SK-N-SH (cell line): ENCODE data around the gene MAST2. TPM values are rescaled to one million over a fixed set of nuclear protein-coding genes. Genes with fewer than 3 reads are reported as not detected.

ENCODE experiments used
- CTCF ChIA-PET: fragments of 300-600, 350-600 bp; formaldehyde crosslinking; extraction: SDS; loops from one replicate; lab custom pipeline; 2021; lab: Yijun Ruan, JAX
- POLR2A ChIA-PET: fragments of 350-600 bp; sonication (Branson Sonifier 250); formaldehyde crosslinking; extraction: SDS; loops from one replicate; lab custom pipeline; 2020; ENCODE audit warnings: antibody characterized with exemption, inconsistent platforms; lab: Yijun Ruan, JAX
- DNase-seq: peaks from one replicate; pipeline ENCODE4 v3.0.0; 2012
- H2AFZ ChIP-seq: fragments of 200-600 bp; sonication (generic); 2 replicates; pipeline ENCODE4 v1.8.1; 2016; ENCODE audit warnings: antibody characterized with exemption, mild to moderate bottlenecking, low read depth
- H3F3A ChIP-seq: fragments of 200-600 bp; sonication (generic); replicated peaks from 2 replicates; pipeline ENCODE3; 2016; ENCODE audit warnings: antibody characterized with exemption, mild to moderate bottlenecking; ENCODE audit not compliant: insufficient read depth
- H3K27ac ChIP-seq, 2 experiments: fragments of 200-500 bp in 1 of 2; fragments of 200-600 bp in 1 of 2; sonication (Bioruptor generic) in 1 of 2; sonication (generic), shearing (Covaris generic) in 1 of 2; 2 replicates each; pipeline versions ENCODE4 v1.5.1 to v1.6.1; 2014 to 2016; ENCODE audit warnings: low read depth in 2 of 2, inconsistent platforms in 1 of 2, low read length in 1 of 2, mild to moderate bottlenecking in 1 of 2, mixed read lengths in 1 of 2
- H3K27me3 ChIP-seq: fragments of 200-600 bp; sonication (generic), shearing (Covaris generic); 2 replicates; pipeline ENCODE4 v1.6.1; 2016; ENCODE audit warnings: mixed run types; ENCODE audit not compliant: insufficient read depth
- H3K36me3 ChIP-seq, 2 experiments: fragments of 200-500 bp in 1 of 2; fragments of 200-600 bp in 1 of 2; sonication (Bioruptor generic) in 1 of 2; sonication (generic) in 1 of 2; replicated peaks in 1 of 2; 2 replicates each; pipeline versions ENCODE3 to v1.5.1; 2014 to 2016; ENCODE audit warnings: low read length in 1 of 2, mild to moderate bottlenecking in 1 of 2; ENCODE audit not compliant: insufficient read depth in 2 of 2, control insufficient read depth in 1 of 2
- H3K4me1 ChIP-seq, 2 experiments: fragments of 200-500 bp in 1 of 2; fragments of 200-600 bp in 1 of 2; sonication (Bioruptor generic) in 1 of 2; sonication (generic), shearing (Covaris generic) in 1 of 2; 2 replicates each; pipeline versions ENCODE4 v1.5.1 to v1.6.1; 2014 to 2016; ENCODE audit warnings: low read depth in 1 of 2, low read length in 1 of 2, mixed run types in 1 of 2; ENCODE audit not compliant: insufficient read depth in 2 of 2, control insufficient read depth in 1 of 2
- H3K4me2 ChIP-seq: fragments of 200-600 bp; sonication (generic), shearing (Covaris generic); 2 replicates; pipeline ENCODE4 v1.6.1; 2017; ENCODE audit warnings: mixed run types
- H3K4me3 ChIP-seq, 2 experiments: fragments of 200-500 bp in 1 of 2; fragments of 200-600 bp in 1 of 2; sonication (Bioruptor generic) in 1 of 2; sonication (generic), shearing (Covaris generic) in 1 of 2; 2 replicates each; pipeline versions ENCODE4 v1.5.1 to v1.8.1; 2014 to 2016; ENCODE audit warnings: low read depth in 2 of 2, inconsistent platforms in 1 of 2, low read length in 1 of 2, mild to moderate bottlenecking in 1 of 2, mixed read lengths in 1 of 2, moderate library complexity in 1 of 2
- H3K79me2 ChIP-seq: fragments of 200-600 bp; sonication (generic); 2 replicates; pipeline ENCODE4 v1.8.1; 2017; ENCODE audit warnings: mild to moderate bottlenecking; ENCODE audit not compliant: insufficient read depth
- H3K9ac ChIP-seq: fragments of 200-600 bp; sonication (generic); 2 replicates; pipeline ENCODE4 v1.6.1; 2017; ENCODE audit warnings: mixed run types
- H3K9me2 ChIP-seq: fragments of 200-600 bp; sonication (generic); 2 replicates; pipeline ENCODE4 v1.6.1; 2017; ENCODE audit warnings: mixed run types
- H3K9me3 ChIP-seq: fragments of 200-600 bp; sonication (generic); 2 replicates; pipeline ENCODE4 v1.6.1; 2017; ENCODE audit warnings: mixed run types, mild to moderate bottlenecking, moderate library complexity
- H4K20me1 ChIP-seq: fragments of 200-600 bp; sonication (generic); 2 replicates; pipeline ENCODE4 v1.6.1; 2017; ENCODE audit warnings: mild to moderate bottlenecking, mixed run types; ENCODE audit not compliant: insufficient read depth
- EP300 ChIP-seq, 2 experiments: IDR thresholded peaks; 2 replicates each; pipeline versions ENCODE4 v1.4.0 to v1.6.1; 2012; ENCODE audit warnings: borderline replicate concordance in 1 of 2, low read depth in 1 of 2, low read length in 1 of 2
- EZH2phosphoT487 ChIP-seq: fragments of 200-600 bp; sonication (generic); IDR thresholded peaks from 2 replicates; pipeline ENCODE4 v1.6.1; 2017; ENCODE audit warnings: low read depth, mixed run types, mild to moderate bottlenecking, antibody characterized with exemption, moderate library complexity, borderline replicate concordance
- RCOR1 ChIP-seq: fragments of 150-350 bp; IDR thresholded peaks from 2 replicates; pipeline ENCODE4 v1.6.1; 2017; ENCODE audit warnings: antibody characterized with exemption, low read length
- RFX5 ChIP-seq: IDR thresholded peaks from 2 replicates; pipeline ENCODE4 v1.6.1; 2012; ENCODE audit warnings: mild to moderate bottlenecking, improper control_type of control experiment, low read length
- SMC3 ChIP-seq: IDR thresholded peaks from 2 replicates; pipeline ENCODE4 v1.6.1; 2012; ENCODE audit warnings: low read depth, low read length, improper control_type of control experiment
- TEAD4 ChIP-seq: IDR thresholded peaks from 2 replicates; pipeline ENCODE4 v1.4.0; 2012; ENCODE audit warnings: mild to moderate bottlenecking, borderline replicate concordance; ENCODE audit not compliant: insufficient read depth
- USF1 ChIP-seq: IDR thresholded peaks from 2 replicates; pipeline ENCODE4 v1.4.0; 2012; ENCODE audit warnings: low read depth, borderline replicate concordance
- ZBTB33 ChIP-seq: IDR thresholded peaks from 2 replicates; pipeline ENCODE4 v1.4.0; 2012; ENCODE audit warnings: low read depth, borderline replicate concordance
- WGBS: methylation state at CpG from one replicate; pipeline ENCODE4 v1.1.6; 2017; ENCODE audit warnings: low lambda C conversion rate; 5-methylcytosine and 5-hydroxymethylcytosine counted together
- polyA plus RNA-seq, 3 experiments: library from polyadenylated mRNA; depleted of rRNA; stranded (reverse); fragments of >200 nt; gene quantifications; 2 replicates each; pipeline ENCODE4 v1.2.3, GENCODE V29; 2012
- TF ChIP-seq, protein P1 (sequence below): IDR thresholded peaks from 2 replicates; pipeline ENCODE4 v1.6.1; 2012; ENCODE audit warnings: mild to moderate bottlenecking, low read depth, low read length, moderate library complexity

MAST2 gene
- polyA plus RNA-seq, 1 of the 3 experiments (the other 2 are of a cell fraction), result 53.4 TPM

DNA sequence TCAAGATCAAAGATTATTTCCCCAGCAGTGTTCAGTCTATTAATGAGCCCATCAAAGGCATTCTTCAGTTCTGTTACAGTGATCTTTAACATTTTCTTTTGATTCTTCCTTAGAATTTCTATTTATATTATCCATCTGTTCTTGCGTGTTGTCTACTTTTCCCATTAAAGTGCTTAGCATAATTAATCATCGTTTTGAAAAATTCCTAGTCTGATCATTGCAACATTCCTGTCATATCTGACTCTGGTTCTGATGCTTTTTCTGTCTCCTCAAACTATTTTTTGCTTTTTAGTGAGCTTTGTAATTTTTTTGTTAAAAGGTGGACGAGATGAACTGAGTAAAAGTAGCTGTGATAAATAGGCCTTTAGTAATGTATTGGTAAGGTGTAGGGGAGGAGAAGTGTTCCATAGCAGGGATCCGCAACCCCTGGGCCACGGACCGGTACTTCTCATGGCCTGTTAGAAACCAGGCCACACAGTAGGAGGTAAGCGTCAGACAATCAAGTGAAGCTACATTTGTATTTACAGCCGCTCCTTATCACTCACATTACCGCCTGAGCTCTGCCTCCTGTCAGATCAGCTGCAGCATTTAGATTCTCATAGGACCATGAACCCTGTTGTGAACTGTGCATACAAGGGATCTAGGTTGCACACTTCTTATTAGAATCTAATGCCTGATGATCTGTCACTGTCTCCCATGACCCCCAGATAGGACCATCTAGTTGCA is 165.7 kb downstream of the MAST2 start:
- H3K27ac ChIP-seq, result peak overlapping the region in 1 of 2 experiments; percentile 44; a peak in 1 of 4 replicates
- no peak overlapping the region for H3K9ac ChIP-seq
- no peaks in the 10 kb centered on the region for H3K9me3 ChIP-seq
- no peak overlapping the region for H3K4me2 ChIP-seq
- ChIA-PET CTCF (no interaction called here), POLR2A (no interaction called here)
- no peak overlapping the region; a peak in 1 of 4 replicates for H3K4me3 ChIP-seq
- H3K36me3 ChIP-seq, result peaks cover 4 to 23% of the 10 kb centered on the region in 2 experiments
- peaks cover 12% of the 10 kb centered on the region for H3F3A ChIP-seq
- DNase-seq, result no peak
- no peaks in the 10 kb centered on the region; a peak in 1 of 4 replicates for H3K4me1 ChIP-seq
- no peaks in the 10 kb centered on the region for H3K9me2 ChIP-seq
- H3K79me2 ChIP-seq, result peaks cover 47% of the 10 kb centered on the region
- no peaks in the 10 kb centered on the region for H4K20me1 ChIP-seq
- WGBS, result 90% methylated on average over 9 of the region's 9 CpGs
- TF ChIP-seq USF1 (no peak), EZH2phosphoT487 (no peak), EP300 (IDR thresholded peaks at IDR 0.05; ENCODE audit: borderline replicate concordance in 1 of 2, low read depth in 1 of 2, low read length in 1 of 2) (no peak), SMC3 (no peak), ZBTB33 (no peak), RFX5 (no peak), RCOR1 (no peak), TEAD4 (no peak)
- TF ChIP-seq, protein P1, sequence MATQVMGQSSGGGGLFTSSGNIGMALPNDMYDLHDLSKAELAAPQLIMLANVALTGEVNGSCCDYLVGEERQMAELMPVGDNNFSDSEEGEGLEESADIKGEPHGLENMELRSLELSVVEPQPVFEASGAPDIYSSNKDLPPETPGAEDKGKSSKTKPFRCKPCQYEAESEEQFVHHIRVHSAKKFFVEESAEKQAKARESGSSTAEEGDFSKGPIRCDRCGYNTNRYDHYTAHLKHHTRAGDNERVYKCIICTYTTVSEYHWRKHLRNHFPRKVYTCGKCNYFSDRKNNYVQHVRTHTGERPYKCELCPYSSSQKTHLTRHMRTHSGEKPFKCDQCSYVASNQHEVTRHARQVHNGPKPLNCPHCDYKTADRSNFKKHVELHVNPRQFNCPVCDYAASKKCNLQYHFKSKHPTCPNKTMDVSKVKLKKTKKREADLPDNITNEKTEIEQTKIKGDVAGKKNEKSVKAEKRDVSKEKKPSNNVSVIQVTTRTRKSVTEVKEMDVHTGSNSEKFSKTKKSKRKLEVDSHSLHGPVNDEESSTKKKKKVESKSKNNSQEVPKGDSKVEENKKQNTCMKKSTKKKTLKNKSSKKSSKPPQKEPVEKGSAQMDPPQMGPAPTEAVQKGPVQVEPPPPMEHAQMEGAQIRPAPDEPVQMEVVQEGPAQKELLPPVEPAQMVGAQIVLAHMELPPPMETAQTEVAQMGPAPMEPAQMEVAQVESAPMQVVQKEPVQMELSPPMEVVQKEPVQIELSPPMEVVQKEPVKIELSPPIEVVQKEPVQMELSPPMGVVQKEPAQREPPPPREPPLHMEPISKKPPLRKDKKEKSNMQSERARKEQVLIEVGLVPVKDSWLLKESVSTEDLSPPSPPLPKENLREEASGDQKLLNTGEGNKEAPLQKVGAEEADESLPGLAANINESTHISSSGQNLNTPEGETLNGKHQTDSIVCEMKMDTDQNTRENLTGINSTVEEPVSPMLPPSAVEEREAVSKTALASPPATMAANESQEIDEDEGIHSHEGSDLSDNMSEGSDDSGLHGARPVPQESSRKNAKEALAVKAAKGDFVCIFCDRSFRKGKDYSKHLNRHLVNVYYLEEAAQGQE, result no peak
- no peak overlapping the region for H2AFZ ChIP-seq
- H3K27me3 ChIP-seq, result no peaks in the 10 kb centered on the region
